Neural cell (in vitro differentiated cells): ENCODE data around the gene SLC9A7. TPM values are rescaled to one million over a fixed set of nuclear protein-coding genes. Genes with fewer than 3 reads are reported as not detected.

Experiments
- H2AFZ ChIP-seq: fragments of 200-600, 300-800 bp; sonication (generic), shearing (Covaris generic); 2 replicates; pipeline ENCODE4 v1.6.0; 2014; ENCODE audit warnings: low read depth, mild to moderate bottlenecking, antibody characterized with exemption, low read length, moderate library complexity
- H3F3A ChIP-seq: fragments of 200-600 bp; shearing (Covaris generic); 2 replicates; pipeline ENCODE4 v1.6.1; 2016; ENCODE audit warnings: mild to moderate bottlenecking, moderate library complexity, mixed read lengths, antibody characterized with exemption, low read length; ENCODE audit not compliant: insufficient read depth, poor library complexity, severe bottlenecking
- H3K27ac ChIP-seq: fragments of 200-600, 300-800 bp; sonication (generic), shearing (Covaris generic); 2 replicates; pipeline ENCODE4 v1.5.1; 2014; ENCODE audit warnings: mild to moderate bottlenecking, low read length, moderate library complexity
- H3K27me3 ChIP-seq: fragments of 300-800, 200-600 bp; sonication (generic), shearing (Covaris generic); 2 replicates; pipeline ENCODE4 v1.6.0; 2014; ENCODE audit warnings: mild to moderate bottlenecking, low read depth, low read length, moderate library complexity; ENCODE audit not compliant: insufficient read depth
- H3K36me3 ChIP-seq: fragments of 300-800, 200-600 bp; sonication (generic), shearing (Covaris generic); 2 replicates; pipeline ENCODE4 v1.5.1; 2014; ENCODE audit warnings: mild to moderate bottlenecking, antibody characterized with exemption, low read length, moderate library complexity; ENCODE audit not compliant: insufficient read depth
- H3K4me2 ChIP-seq: fragments of 300-800, 200-600 bp; sonication (generic), shearing (Covaris generic); 2 replicates; pipeline ENCODE4 v1.6.0; 2014; ENCODE audit warnings: mild to moderate bottlenecking, low read length
- H3K4me3 ChIP-seq: fragments of 300-800, 200-600 bp; sonication (generic), shearing (Covaris generic); 2 replicates; pipeline ENCODE4 v1.5.1; 2014; ENCODE audit warnings: mild to moderate bottlenecking, low read length, moderate library complexity
- H3K79me2 ChIP-seq: fragments of 200-600 bp; shearing (Covaris generic); replicated peaks from 2 replicates; pipeline ENCODE4 v1.6.0; 2014; ENCODE audit warnings: mild to moderate bottlenecking, low read length, moderate library complexity; ENCODE audit not compliant: insufficient read depth
- H3K9ac ChIP-seq: fragments of 300-800, 200-600 bp; sonication (generic), shearing (Covaris generic); 2 replicates; pipeline ENCODE4 v1.6.1; 2016; ENCODE audit warnings: mild to moderate bottlenecking, low read length, mixed read lengths
- H3K9me2 ChIP-seq: fragments of 200-600 bp; shearing (Covaris generic); 2 replicates; pipeline ENCODE4 v1.6.1; 2016; ENCODE audit warnings: mild to moderate bottlenecking, low read length, mixed read lengths; ENCODE audit not compliant: insufficient read depth
- H3K9me3 ChIP-seq: fragments of 200-600, 300-800 bp; sonication (generic), shearing (Covaris generic); 2 replicates; pipeline ENCODE4 v1.6.1; 2016; ENCODE audit warnings: mild to moderate bottlenecking, mixed run types, low read length, moderate library complexity, mixed read lengths
- H4K20me1 ChIP-seq: fragments of 200-600 bp; shearing (Covaris generic); 2 replicates; pipeline ENCODE4 v1.6.1; 2016; ENCODE audit warnings: mild to moderate bottlenecking, mixed run types; ENCODE audit not compliant: insufficient read depth
- CTCF ChIP-seq: fragments of 450-650 bp; IDR thresholded peaks from 2 replicates; pipeline ENCODE4 v1.5.1; 2014; ENCODE audit warnings: antibody characterized with exemption, mild to moderate bottlenecking, moderate library complexity; ENCODE audit not compliant: poor library complexity, severe bottlenecking
- EP300 ChIP-seq: fragments of 450-650 bp; conservative IDR thresholded peaks from 2 replicates; pipeline ENCODE4 v1.6.1; 2014; ENCODE audit warnings: antibody characterized with exemption, mild to moderate bottlenecking, moderate library complexity; ENCODE audit not compliant: poor library complexity, severe bottlenecking
- EZH2 ChIP-seq: fragments of 200-600, 300-800 bp; shearing (Covaris generic), sonication (generic); IDR thresholded peaks from 2 replicates; pipeline ENCODE4 v1.6.1; 2014; ENCODE audit warnings: antibody characterized with exemption, low read length, borderline replicate concordance, mild to moderate bottlenecking; ENCODE audit not compliant: insufficient read depth, poor library complexity, severe bottlenecking
- MXI1 ChIP-seq: fragments of 450-650 bp; conservative IDR thresholded peaks from 2 replicates; pipeline ENCODE4 v1.6.1; 2014; ENCODE audit warnings: antibody characterized with exemption, mild to moderate bottlenecking; ENCODE audit not compliant: poor library complexity, severe bottlenecking
- POLR2AphosphoS5 ChIP-seq: IDR thresholded peaks from 2 replicates; pipeline ENCODE4 v1.6.1; 2012
- RAD21 ChIP-seq: fragments of 450-650 bp; conservative IDR thresholded peaks from 2 replicates; pipeline ENCODE4 v1.6.1; 2014; ENCODE audit warnings: antibody characterized with exemption, mild to moderate bottlenecking, moderate library complexity
- REST ChIP-seq: IDR thresholded peaks from 2 replicates; pipeline ENCODE4 v1.6.1; 2012; ENCODE audit warnings: borderline replicate concordance
- SMC3 ChIP-seq: fragments of 450-650 bp; conservative IDR thresholded peaks from 2 replicates; pipeline ENCODE4 v1.6.1; 2014; ENCODE audit warnings: antibody characterized with exemption, mild to moderate bottlenecking, moderate library complexity; ENCODE audit not compliant: poor library complexity
- TAF1 ChIP-seq: IDR thresholded peaks from 2 replicates; pipeline ENCODE4 v1.6.1; 2012; ENCODE audit warnings: low read depth
- polyA plus RNA-seq: library from polyadenylated mRNA; depleted of rRNA; stranded (reverse); fragments of >200 nt; gene quantifications from 2 replicates; pipeline ENCODE4 v1.2.3, GENCODE V29; 2014

SLC9A7 gene
- polyA plus RNA-seq, 1 donor from 2014 or later = 12.1 TPM

- Histone ChIP-seq H3K4me2 (no peak overlapping the region), H3K27ac (no peak overlapping the region), H3K9me3 (no peaks in the 10 kb centered on the region), H3K9me2 (no peaks in the 10 kb centered on the region), H3K9ac (no peak overlapping the region), H3K36me3 (no peaks in the 10 kb centered on the region), H4K20me1 (no peaks in the 10 kb centered on the region), H3K4me3 (no peak overlapping the region), H2AFZ (no peak overlapping the region), H3F3A (no peaks in the 10 kb centered on the region), H3K27me3 (no peaks in the 10 kb centered on the region), H3K79me2 (no peaks in the 10 kb centered on the region)
- TF ChIP-seq TAF1 = no peak
- TF ChIP-seq CTCF = no peak
- no peak for TF ChIP-seq MXI1
- no peak for TF ChIP-seq EP300
- no peak for TF ChIP-seq EZH2
- no peak for TF ChIP-seq RAD21
- no peak for TF ChIP-seq REST
- TF ChIP-seq POLR2AphosphoS5 = no peak
- no peak for TF ChIP-seq SMC3
Observed at GRCh38 chrX:46665232-46666152, 93.4 kb downstream of the SLC9A7 start.

GRCh38 chrX:46662188-46662958 is 96.5 kb downstream of the SLC9A7 start:
- TF ChIP-seq CTCF (no peak), EP300 (no peak), REST (no peak), EZH2 (no peak), RAD21 (no peak), TAF1 (no peak), SMC3 (no peak), MXI1 (no peak), POLR2AphosphoS5 (no peak)

More at GRCh38 chrX:46662188-46662958, 96.5 kb downstream of the SLC9A7 start:
- H3K36me3 ChIP-seq = no peaks in the 10 kb centered on the region
- no peak overlapping the region for H3K9ac ChIP-seq
- no peaks in the 10 kb centered on the region for H3K9me2 ChIP-seq
- no peaks in the 10 kb centered on the region for H4K20me1 ChIP-seq
- H2AFZ ChIP-seq = no peak overlapping the region
- no peak overlapping the region for H3K27ac ChIP-seq
- no peak overlapping the region for H3K4me2 ChIP-seq
- no peaks in the 10 kb centered on the region for H3K79me2 ChIP-seq
- H3K27me3 ChIP-seq = no peaks in the 10 kb centered on the region
- no peak overlapping the region for H3K4me3 ChIP-seq
- H3F3A ChIP-seq = no peaks in the 10 kb centered on the region
- H3K9me3 ChIP-seq = no peaks in the 10 kb centered on the region
